GM12874 (cell line): Measurements from ENCODE around the gene IBA57.

Experiments
- CTCF ChIP-seq: IDR thresholded peaks from 2 replicates; pipeline ENCODE4 v1.5.1; 2011; ENCODE audit warnings: low read depth, mild to moderate bottlenecking, control low read depth, low read length, moderate library complexity; ENCODE audit not compliant: insufficient read depth

The IBA57 gene

GRCh38 chr1:228150120-228150460, 15.5 kb upstream of the IBA57 start:
- no peak for TF ChIP-seq CTCF

- TF ChIP-seq CTCF: no peak
These were observed 15.0 kb upstream of the IBA57 start for GRCh38 chr1:228150461-228151179.

- TF ChIP-seq CTCF: no peak
These were observed 14.3 kb upstream of the IBA57 start for GRCh38 chr1:228151180-228151925.

GRCh38 chr1:228152097-228152917, 13.3 kb upstream of the IBA57 start:
- no peak for TF ChIP-seq CTCF

GRCh38 chr1:228152918-228153258, 12.7 kb upstream of the IBA57 start:
- no peak for TF ChIP-seq CTCF

- no peak for TF ChIP-seq CTCF
These were observed 11.5 kb upstream of the IBA57 start for GRCh38 chr1:228154021-228154669.
